Ovary (tissue), 3 donors: ENCODE measurements around the gene BRSK2.

Experiments used
- CTCF ChIP-seq, 3 donors: fragments of 450-650 bp in 2 of 3; fragments of 200-600 bp in 1 of 3; IDR thresholded peaks; one replicate each; pipeline versions ENCODE4 v1.5.1 to v1.8.0; 2016 to 2022; ENCODE audit warnings: antibody characterized with exemption in 3 of 3, mild to moderate bottlenecking in 1 of 3
- EP300 ChIP-seq: sonication (generic); formaldehyde crosslinking; IDR thresholded peaks from one replicate; pipeline ENCODE4 v1.6.1; 2017; ENCODE audit warnings: antibody characterized with exemption
- POLR2A ChIP-seq: fragments of 450-650 bp; IDR thresholded peaks from one replicate; pipeline ENCODE4 v1.6.1; 2017; ENCODE audit warnings: antibody characterized with exemption, mild to moderate bottlenecking, moderate library complexity
- donor health status: DM: no; HTN: no; CAD: no.

- TF ChIP-seq EP300 (no peak), CTCF (IDR thresholded peaks at IDR 0.05) (no peak), POLR2A (no peak)
Observed at GRCh38 chr11:1369371-1370005, 20.2 kb upstream of the BRSK2 start.
